Fibroblast of lung (primary cell): ENCODE measurements around the gene RNF225. TPM values are rescaled to one million over a fixed set of nuclear protein-coding genes. Genes with fewer than 3 reads are reported as not detected.

Experiments
- DNase-seq, 2 donors: peaks; one replicate each; pipeline versions ENCODE4 v3.0.0 to v3.0.0-alpha.2; 2010; ENCODE audit warnings: low read depth in 2 of 2
- H2AFZ ChIP-seq: 2 replicates; pipeline ENCODE4 v1.5.1; 2012; ENCODE audit warnings: low read length, control low read depth, inconsistent platforms
- H3K27ac ChIP-seq: 2 replicates; pipeline ENCODE4 v1.5.1; 2011; ENCODE audit warnings: low read length, control low read depth; ENCODE audit not compliant: insufficient read depth
- H3K27me3 ChIP-seq: 2 replicates; pipeline ENCODE4 v1.5.1; 2011; ENCODE audit warnings: mild to moderate bottlenecking, low read length; ENCODE audit not compliant: control insufficient read depth, insufficient read depth
- H3K36me3 ChIP-seq: 2 replicates; pipeline ENCODE4 v1.5.1; 2011; ENCODE audit warnings: low read length; ENCODE audit not compliant: control insufficient read depth, insufficient read depth
- H3K4me1 ChIP-seq: 2 replicates; pipeline ENCODE4 v1.5.1; 2011; ENCODE audit warnings: low read length; ENCODE audit not compliant: control insufficient read depth, insufficient read depth; ENCODE audit errors: extremely low read depth
- H3K4me2 ChIP-seq: 2 replicates; pipeline ENCODE4 v1.5.1; 2011; ENCODE audit warnings: low read length, control low read depth; ENCODE audit not compliant: insufficient read depth; ENCODE audit errors: extremely low read depth
- H3K4me3 ChIP-seq, 4 experiments: fragments of 200-600 bp in 1 of 4; sonication (generic) in 1 of 4; replicated peaks in 1 of 4; 2 replicates each; pipeline ENCODE4 v1.5.1; 2011 to 2016; ENCODE audit warnings: low read length in 4 of 4, low read depth in 3 of 4, mild to moderate bottlenecking in 3 of 4, control low read depth in 2 of 4, inconsistent platforms in 1 of 4, mixed read lengths in 1 of 4; ENCODE audit not compliant: insufficient read depth in 1 of 4; ENCODE audit errors: control extremely low read depth in 1 of 4
- H3K79me2 ChIP-seq: 2 replicates; pipeline ENCODE4 v1.5.1; 2012; ENCODE audit warnings: mild to moderate bottlenecking, low read length, inconsistent platforms; ENCODE audit not compliant: control insufficient read depth, insufficient read depth
- H3K9ac ChIP-seq: 2 replicates; pipeline ENCODE4 v1.5.1; 2011; ENCODE audit warnings: mild to moderate bottlenecking, low read length, control low read depth; ENCODE audit not compliant: insufficient read depth
- H3K9me3 ChIP-seq: 2 replicates; pipeline ENCODE4 v1.5.1; 2012; ENCODE audit warnings: low read depth, low read length; ENCODE audit not compliant: control insufficient read depth, insufficient read depth
- H4K20me1 ChIP-seq: 2 replicates; pipeline ENCODE4 v1.5.1; 2011; ENCODE audit warnings: low read length; ENCODE audit not compliant: control insufficient read depth, insufficient read depth; ENCODE audit errors: extremely low read depth
- EZH2 ChIP-seq: IDR thresholded peaks from 2 replicates; pipeline ENCODE4 v1.5.1; 2012; ENCODE audit warnings: low read length, control low read depth, mild to moderate bottlenecking; ENCODE audit errors: missing control alignments
- polyA plus RNA-seq, 2 donors: library from polyadenylated mRNA; depleted of rRNA in 1 of 2; stranded (reverse) in 1 of 2; unstranded in 1 of 2; fragments of >200 nt; gene quantifications; 2 replicates each; pipeline ENCODE4 v1.2.1, GENCODE V29; 2011 to 2012; ENCODE audit warnings: missing spikeins in 1 of 2
- total RNA-seq: library from RNA; depleted of rRNA; stranded (reverse); fragments of >200 nt; gene quantifications from 2 replicates; pipeline ENCODE4 v1.2.1, GENCODE V29; 2014
- TF ChIP-seq, protein P1 (sequence below), 2 donors: IDR thresholded peaks in 1 of 2; conservative IDR thresholded peaks in 1 of 2; 1 replicate in 1 of 2; 2 replicates in 1 of 2; pipeline ENCODE4 v1.5.1; 2011 to 2012; ENCODE audit warnings: low read length in 2 of 2, control low read depth in 1 of 2, inconsistent platforms in 1 of 2, low read depth in 1 of 2, mild to moderate bottlenecking in 1 of 2

Gene RNF225
- total and polyA plus RNA-seq, 2 donors (not counting 1 experiment from before 2014, with no cell fraction given), result not detected

DNA sequence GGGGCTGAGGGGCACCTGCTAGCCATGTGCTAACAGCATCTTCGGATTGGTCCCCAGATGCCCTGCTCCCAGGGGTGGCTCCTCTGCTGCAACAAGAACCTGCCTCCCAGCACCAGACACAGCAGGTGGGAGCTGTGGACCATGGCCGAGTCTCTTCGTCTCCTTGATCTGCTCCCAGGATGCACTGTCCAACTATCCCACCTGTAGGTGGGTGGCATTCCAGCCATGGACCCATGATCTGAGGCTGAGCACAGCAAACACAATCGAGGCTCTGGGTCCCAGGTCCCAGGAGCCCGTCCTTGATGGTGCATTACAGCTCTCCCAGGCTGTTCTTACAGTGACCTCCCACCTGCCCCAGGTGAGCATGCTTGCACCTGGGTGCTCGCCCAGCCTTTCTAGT is 16.2 kb upstream of the RNF225 start:
- H3K27me3 ChIP-seq, result no peaks in the 10 kb centered on the region
- peak overlapping the region; percentile 87 for H3K4me2 ChIP-seq
- H3K9me3 ChIP-seq, result no peaks in the 10 kb centered on the region
- H4K20me1 ChIP-seq, result no peaks in the 10 kb centered on the region
- no peak for TF ChIP-seq EZH2
- H3K79me2 ChIP-seq, result peaks cover 2% of the 10 kb centered on the region
- DNase-seq, result no peak
- H3K9ac ChIP-seq, result no peak overlapping the region
- no peak overlapping the region for H2AFZ ChIP-seq
- H3K27ac ChIP-seq, result no peak overlapping the region
- H3K4me1 ChIP-seq, result peaks cover 4% of the 10 kb centered on the region
- H3K36me3 ChIP-seq, result no peaks in the 10 kb centered on the region
- no peak overlapping the region for H3K4me3 ChIP-seq

DNA sequence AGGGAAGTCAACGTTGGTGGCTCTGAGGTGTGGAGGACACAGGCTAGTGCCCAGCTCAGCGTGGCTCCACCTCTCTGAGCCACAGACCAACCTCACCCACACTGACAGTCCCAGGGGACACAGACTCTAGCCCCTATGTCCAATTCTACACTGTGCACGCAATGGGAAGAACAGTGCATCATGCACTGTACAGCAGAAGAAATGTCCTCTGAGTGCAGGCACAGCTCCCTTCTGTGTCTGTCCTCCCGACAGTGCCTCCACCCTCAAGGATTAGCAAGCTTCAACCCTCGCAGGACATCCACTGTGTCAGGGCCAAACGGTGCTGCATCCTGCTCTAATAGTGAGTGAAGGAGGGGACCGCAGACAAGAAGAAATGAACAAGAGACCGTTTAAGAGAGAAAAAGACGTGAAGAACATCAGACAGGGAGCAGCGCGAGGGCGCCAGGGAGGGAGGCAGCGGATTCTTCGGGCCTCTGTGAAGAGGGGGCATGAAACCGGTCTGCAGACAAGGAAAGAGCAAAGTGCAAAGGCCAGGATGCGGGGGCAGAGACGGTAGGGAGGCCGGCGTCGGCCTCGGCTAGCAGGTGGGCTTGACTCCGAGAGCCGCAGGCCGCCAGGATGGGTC is 15.3 kb upstream of the RNF225 start:
- Histone ChIP-seq H4K20me1 (no peaks in the 10 kb centered on the region), H2AFZ (peak overlapping the region; percentile 88), H3K4me3 (peak overlapping the region; percentile 65 to 86 (median 70)), H3K4me1 (peaks cover 4% of the 10 kb centered on the region), H3K9me3 (no peaks in the 10 kb centered on the region), H3K27ac (peak overlapping the region; percentile 91), H3K9ac (peak overlapping the region; percentile 72), H3K79me2 (peaks cover 2% of the 10 kb centered on the region), H3K36me3 (no peaks in the 10 kb centered on the region), H3K4me2 (peak overlapping the region; percentile 87), H3K27me3 (no peaks in the 10 kb centered on the region)
- TF ChIP-seq, protein P1, sequence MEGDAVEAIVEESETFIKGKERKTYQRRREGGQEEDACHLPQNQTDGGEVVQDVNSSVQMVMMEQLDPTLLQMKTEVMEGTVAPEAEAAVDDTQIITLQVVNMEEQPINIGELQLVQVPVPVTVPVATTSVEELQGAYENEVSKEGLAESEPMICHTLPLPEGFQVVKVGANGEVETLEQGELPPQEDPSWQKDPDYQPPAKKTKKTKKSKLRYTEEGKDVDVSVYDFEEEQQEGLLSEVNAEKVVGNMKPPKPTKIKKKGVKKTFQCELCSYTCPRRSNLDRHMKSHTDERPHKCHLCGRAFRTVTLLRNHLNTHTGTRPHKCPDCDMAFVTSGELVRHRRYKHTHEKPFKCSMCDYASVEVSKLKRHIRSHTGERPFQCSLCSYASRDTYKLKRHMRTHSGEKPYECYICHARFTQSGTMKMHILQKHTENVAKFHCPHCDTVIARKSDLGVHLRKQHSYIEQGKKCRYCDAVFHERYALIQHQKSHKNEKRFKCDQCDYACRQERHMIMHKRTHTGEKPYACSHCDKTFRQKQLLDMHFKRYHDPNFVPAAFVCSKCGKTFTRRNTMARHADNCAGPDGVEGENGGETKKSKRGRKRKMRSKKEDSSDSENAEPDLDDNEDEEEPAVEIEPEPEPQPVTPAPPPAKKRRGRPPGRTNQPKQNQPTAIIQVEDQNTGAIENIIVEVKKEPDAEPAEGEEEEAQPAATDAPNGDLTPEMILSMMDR (conservative IDR thresholded peaks at IDR 0.05 in 1 of 2, IDR thresholded peaks at IDR 0.05 in 1 of 2; ENCODE audit: low read depth in 1 of 2, low read length in 2 of 2), result no peak
- no peak for TF ChIP-seq EZH2
- DNase-seq, result no peak

DNA sequence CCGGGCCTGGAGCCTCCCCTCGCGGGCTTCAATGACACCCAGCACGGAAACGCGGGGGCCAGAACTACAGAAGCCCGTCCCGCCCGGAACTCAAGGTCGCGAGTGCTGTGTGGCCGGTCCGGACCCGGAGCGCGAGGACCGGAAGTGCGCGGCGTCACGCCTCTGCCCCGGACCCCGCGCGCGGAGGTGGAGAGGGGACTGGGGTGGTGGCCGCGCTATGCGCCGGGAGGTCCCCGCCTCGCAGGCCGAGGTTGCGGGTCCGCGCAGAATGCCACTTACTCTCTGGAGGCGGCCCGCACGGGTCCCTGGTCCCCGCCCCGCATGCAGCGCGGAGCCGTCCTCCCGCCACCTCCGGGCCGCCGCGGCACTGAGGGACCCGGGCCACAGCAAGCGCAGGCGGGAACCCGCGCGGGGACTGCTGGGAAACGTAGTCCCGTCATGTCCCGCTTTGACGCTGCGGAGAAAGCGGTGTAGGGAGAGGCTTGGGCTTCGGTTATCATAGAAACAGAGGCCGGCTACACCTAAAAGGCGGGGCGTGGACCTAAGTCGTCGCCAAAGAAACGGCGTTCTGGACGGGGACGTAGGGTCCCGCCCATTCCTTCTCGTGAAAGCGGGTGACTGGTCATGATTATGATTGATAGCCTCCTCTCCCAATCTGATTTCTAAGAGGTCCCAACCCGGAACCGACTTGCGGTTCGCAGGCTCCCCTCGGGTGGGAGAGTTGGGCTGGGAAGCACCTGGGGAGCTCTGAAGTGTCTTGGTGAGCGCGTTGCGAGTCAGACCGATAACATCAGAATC is 14.6 kb upstream of the RNF225 start, which contains the start of gene ZNF837:
TSS of gene ZNF837 (minus strand) at position 369 of the 798 bp plus-strand sequence. CDS start 11,698 bp downstream, outside the sequence.
- peak within 1 kb of the TSS; percentile 88 for H2AFZ ChIP-seq
- DNase-seq, result peak; percentile 100
- peak within 1 kb of the TSS; percentile 91 for H3K27ac ChIP-seq
- no peaks in the 10 kb centered on the region for H3K9me3 ChIP-seq
- H4K20me1 ChIP-seq, result no peaks in the 10 kb centered on the region
- H3K27me3 ChIP-seq, result no peaks in the 10 kb centered on the region
- TF ChIP-seq, protein P1 (conservative IDR thresholded peaks at IDR 0.05 in 1 of 2, IDR thresholded peaks at IDR 0.05 in 1 of 2; ENCODE audit: low read depth in 1 of 2, low read length in 2 of 2), result no peak
- TF ChIP-seq EZH2, result no peak
- peak within 1 kb of the TSS; percentile 72 for H3K9ac ChIP-seq
- peak within 1 kb of the TSS; percentile 92 for H3K4me2 ChIP-seq
- no peaks in the 10 kb centered on the region for H3K36me3 ChIP-seq
- H3K4me1 ChIP-seq, result peaks cover 5% of the 10 kb centered on the region
- peak within 1 kb of the TSS; percentile 65 to 86 (median 74) for H3K4me3 ChIP-seq
- peaks cover 3% of the 10 kb centered on the region for H3K79me2 ChIP-seq
